Measurements from ENCODE around the gene ZC3HAV1. TPM values are rescaled to one million over a fixed set of nuclear protein-coding genes. Genes with fewer than 3 reads are reported as not detected.
A peak's percentile ranks its signal among the peaks of the same experiment; 100 is the strongest.
"Not testable (repeated sequence)": the region's sequence is repeated elsewhere in the genome, so short reads cannot be mapped to it uniquely, and the experiment has no call there.

The ZC3HAV1 gene
- total RNA-seq, 4 donors from 2014 or later: 11.7 to 40.6 (median 34.5) TPM

DNA sequence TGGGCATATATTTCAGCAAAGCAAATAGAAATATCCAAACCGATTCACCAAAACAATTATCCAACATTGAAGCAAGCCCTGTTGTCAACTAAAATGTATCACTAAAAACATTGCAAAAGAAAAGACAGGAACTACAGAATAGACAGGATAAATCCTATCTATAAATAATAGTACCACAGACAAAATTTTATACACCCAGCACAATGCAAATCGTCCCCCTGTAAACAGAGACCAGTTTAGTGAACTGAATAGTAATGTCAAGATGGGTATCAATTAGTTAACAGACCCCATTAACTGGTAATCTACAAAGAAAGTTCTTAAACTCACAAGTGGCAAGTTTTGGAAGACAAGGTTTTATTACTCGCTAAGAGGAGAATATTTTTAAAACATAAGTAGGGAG, 4.0 kb downstream of the ZC3HAV1 start:
- 47 to 55% methylated on average over 3 of the region's 3 CpGs for WGBS, 2 donors (ENCODE audit: low coverage in 1 of 2)
- intact Hi-C loops (cut with DNase I; ENCODE audit: low total_unique reads): no loop called here
- Histone ChIP-seq H3K4me3 (peak overlapping the region in 1 of 4 donors; percentile 90), H3K4me1 (peaks cover 6 to 54% (median 17%) of the 10 kb centered on the region in 4 donors), H3K27ac (peak overlapping the region; percentile 71 to 98 (median 96)), H3K9me3 (no peaks in the 10 kb centered on the region), H3K27me3 (no peaks in the 10 kb centered on the region), H3K36me3 (no peaks in the 10 kb centered on the region)
- in situ Hi-C loops (cut with MboI; ENCODE audit: low pct_ligation_motif_present in 1 of 4, low pct_unique_long_range_greater_than_20kb in 1 of 4, low sequenced_read_pairs in 3 of 4): no loop called here
- no peak for DNase-seq
- TF ChIP-seq POLR2A (IDR thresholded peaks at IDR 0.05): no peak
- TF ChIP-seq, protein P1, sequence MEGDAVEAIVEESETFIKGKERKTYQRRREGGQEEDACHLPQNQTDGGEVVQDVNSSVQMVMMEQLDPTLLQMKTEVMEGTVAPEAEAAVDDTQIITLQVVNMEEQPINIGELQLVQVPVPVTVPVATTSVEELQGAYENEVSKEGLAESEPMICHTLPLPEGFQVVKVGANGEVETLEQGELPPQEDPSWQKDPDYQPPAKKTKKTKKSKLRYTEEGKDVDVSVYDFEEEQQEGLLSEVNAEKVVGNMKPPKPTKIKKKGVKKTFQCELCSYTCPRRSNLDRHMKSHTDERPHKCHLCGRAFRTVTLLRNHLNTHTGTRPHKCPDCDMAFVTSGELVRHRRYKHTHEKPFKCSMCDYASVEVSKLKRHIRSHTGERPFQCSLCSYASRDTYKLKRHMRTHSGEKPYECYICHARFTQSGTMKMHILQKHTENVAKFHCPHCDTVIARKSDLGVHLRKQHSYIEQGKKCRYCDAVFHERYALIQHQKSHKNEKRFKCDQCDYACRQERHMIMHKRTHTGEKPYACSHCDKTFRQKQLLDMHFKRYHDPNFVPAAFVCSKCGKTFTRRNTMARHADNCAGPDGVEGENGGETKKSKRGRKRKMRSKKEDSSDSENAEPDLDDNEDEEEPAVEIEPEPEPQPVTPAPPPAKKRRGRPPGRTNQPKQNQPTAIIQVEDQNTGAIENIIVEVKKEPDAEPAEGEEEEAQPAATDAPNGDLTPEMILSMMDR (IDR thresholded peaks at IDR 0.05): no peak
- TF ChIP-seq POLR2AphosphoS5 (IDR thresholded peaks at IDR 0.05): no peak
- no peak for TF ChIP-seq EP300 (IDR thresholded peaks at IDR 0.05; ENCODE audit: low read depth)

DNA sequence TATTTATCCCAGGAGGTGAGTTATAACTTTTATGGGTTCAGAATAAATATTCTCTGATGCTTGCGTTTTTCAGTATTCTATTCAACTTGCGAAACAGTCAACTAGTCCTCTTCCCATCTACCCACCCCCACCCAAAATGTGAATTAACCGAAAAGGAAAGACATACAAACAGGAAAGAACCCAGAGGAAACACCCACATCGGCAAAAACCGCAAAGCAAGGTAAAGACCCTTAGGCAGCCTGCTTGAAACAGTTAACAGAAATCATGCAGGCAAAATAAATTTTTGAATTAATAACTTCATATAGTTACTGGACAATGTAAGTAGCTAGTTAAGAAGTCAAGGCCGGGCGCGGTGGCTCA, 5.4 kb downstream of the ZC3HAV1 start:
- no peak for DNase-seq
- intact Hi-C loops (cut with DNase I; ENCODE audit: low total_unique reads) (no loop called here), in situ Hi-C loops (cut with MboI; ENCODE audit: low pct_ligation_motif_present in 1 of 4, low pct_unique_long_range_greater_than_20kb in 1 of 4, low sequenced_read_pairs in 3 of 4) (no loop called here)
- TF ChIP-seq POLR2AphosphoS5 (IDR thresholded peaks at IDR 0.05): no peak
- no peaks in the 10 kb centered on the region for H3K9me3 ChIP-seq
- WGBS, 2 donors (ENCODE audit: low coverage in 1 of 2): 74 to 76% methylated on average over 7 to 8 of the region's 8 CpGs
- H3K4me1 ChIP-seq: peaks cover 6 to 52% (median 16%) of the 10 kb centered on the region in 4 donors
- H3K27ac ChIP-seq: peak overlapping the region; percentile 71 to 98 (median 96)
- H3K4me3 ChIP-seq: peak overlapping the region in 2 of 4 donors; percentile 10 to 90
- H3K36me3 ChIP-seq: no peaks in the 10 kb centered on the region
- no peaks in the 10 kb centered on the region for H3K27me3 ChIP-seq

DNA sequence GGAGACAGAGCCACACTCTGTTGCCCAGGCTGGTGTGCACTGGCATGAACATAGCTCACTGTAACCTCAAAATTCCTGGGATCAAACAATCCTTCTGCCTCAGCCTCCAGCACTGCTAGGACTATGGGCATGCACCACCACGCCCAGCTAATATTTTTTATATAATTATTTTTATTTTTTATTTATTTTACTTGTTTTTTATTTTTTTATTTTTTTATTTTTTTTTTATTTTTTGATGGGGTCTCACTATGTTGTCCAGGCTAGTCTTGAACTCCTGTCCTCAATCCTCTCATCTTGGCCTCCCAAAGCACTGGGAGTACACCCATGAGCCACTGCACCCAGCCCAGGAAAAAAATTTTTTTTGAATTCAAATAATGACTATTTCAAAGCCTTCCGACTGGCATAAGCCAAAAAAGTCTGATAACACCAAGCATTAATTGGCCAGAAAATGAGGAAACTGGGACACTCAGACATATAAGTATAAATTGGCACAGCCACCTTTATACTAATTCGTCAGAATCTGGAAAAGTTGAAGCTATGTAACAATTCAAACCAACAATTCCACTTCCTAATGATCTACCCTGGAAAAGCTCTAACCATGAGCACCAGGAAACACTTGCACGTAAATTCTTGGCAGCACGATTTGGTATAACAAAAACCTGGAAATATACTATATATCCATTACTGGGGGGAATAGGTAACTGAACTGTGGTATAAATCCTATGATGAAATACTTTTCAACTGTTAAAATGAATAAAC, 6.3 kb downstream of the ZC3HAV1 start:
- intact Hi-C loops (cut with DNase I; ENCODE audit: low total_unique reads): no loop called here
- Histone ChIP-seq H3K36me3 (no peaks in the 10 kb centered on the region), H3K4me1 (peaks cover 6 to 58% (median 16%) of the 10 kb centered on the region in 4 donors), H3K27ac (peak overlapping the region; percentile 71 to 98 (median 96)), H3K4me3 (peak overlapping the region in 1 of 4 donors; percentile 90), H3K27me3 (no peaks in the 10 kb centered on the region), H3K9me3 (no peaks in the 10 kb centered on the region)
- WGBS, 2 donors (ENCODE audit: low coverage in 1 of 2): 71 to 77% methylated on average over 5 of the region's 5 CpGs
- in situ Hi-C loops (cut with MboI; ENCODE audit: low pct_ligation_motif_present in 1 of 4, low pct_unique_long_range_greater_than_20kb in 1 of 4, low sequenced_read_pairs in 3 of 4): no loop called here
- TF ChIP-seq, protein P1 (IDR thresholded peaks at IDR 0.05): no peak
- TF ChIP-seq POLR2AphosphoS5 (IDR thresholded peaks at IDR 0.05) (no peak), POLR2A (IDR thresholded peaks at IDR 0.05) (no peak), EP300 (IDR thresholded peaks at IDR 0.05; ENCODE audit: low read depth) (no peak)
- no peak for DNase-seq

DNA sequence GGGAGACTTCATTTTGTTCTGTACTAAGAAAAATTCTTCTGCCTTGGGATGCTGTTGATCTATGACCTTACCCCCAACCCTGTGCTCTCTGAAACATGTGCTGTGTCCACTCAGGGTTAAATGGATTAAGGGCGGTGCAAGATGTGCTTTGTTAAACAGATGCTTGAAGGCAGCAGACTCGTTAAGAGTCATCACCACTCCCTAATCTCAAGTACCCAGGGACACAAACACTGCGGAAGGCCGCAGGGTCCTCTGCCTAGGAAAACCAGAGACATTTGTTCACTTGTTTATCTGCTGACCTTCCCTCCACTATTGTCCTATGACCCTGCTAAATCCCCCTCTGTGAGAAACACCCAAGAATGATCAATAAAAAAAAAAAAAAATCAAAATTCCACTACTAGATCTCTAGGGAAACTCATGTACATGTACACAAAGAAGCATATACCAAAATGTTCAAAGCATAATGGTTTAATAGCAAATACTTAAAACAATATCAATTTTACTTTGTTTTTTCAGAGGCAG, 7.8 kb downstream of the ZC3HAV1 start:
- not testable (repeated sequence) for DNase-seq

DNA sequence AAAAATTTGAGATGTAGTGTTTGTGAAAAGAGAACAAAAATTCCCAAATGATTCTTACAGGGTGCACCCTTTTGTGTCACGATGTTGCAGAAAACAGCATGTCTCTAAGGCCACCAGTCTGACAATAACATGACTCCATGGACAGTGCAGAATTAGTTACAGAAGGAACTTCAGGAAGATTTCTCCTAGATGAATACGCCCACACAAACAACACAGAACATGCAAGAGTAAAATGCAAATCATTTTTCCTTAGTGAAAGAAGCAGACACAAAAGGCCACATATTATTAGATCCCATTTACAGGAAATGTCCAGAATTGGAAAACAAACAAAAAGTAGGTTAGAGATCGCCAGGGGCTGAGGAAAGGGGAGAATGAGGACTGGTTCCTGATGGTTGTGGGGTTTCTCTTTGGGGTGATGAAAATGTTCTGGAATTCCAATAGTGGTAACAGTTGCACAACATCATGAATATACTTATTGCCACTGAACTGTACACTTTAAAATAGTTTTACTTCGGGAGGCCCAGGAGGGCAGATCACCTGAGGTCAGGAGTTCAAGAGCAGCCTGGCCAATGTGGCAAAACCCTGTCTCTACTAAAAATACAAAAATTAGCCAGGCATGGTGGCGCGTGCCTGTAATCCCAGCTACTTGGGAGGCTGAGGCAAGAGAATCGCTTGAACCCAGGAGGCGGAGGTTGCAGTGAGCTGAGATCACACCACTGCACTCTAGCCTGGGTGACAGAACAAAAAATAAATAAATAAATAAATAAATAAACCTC, 10.2 kb downstream of the ZC3HAV1 start:
- no peak for DNase-seq
- Histone ChIP-seq H3K4me1 (peaks cover 0 to 46% (median 6%) of the 10 kb centered on the region in 4 donors), H3K4me3 (no peak overlapping the region), H3K27ac (no peak overlapping the region), H3K27me3 (no peaks in the 10 kb centered on the region), H3K36me3 (no peaks in the 10 kb centered on the region), H3K9me3 (no peaks in the 10 kb centered on the region)
- TF ChIP-seq EP300 (IDR thresholded peaks at IDR 0.05; ENCODE audit: low read depth): no peak
- no peak for TF ChIP-seq POLR2A (IDR thresholded peaks at IDR 0.05)
- TF ChIP-seq, protein P1 (IDR thresholded peaks at IDR 0.05): no peak
- no peak for TF ChIP-seq POLR2AphosphoS5 (IDR thresholded peaks at IDR 0.05)
- in situ Hi-C loops (cut with MboI; ENCODE audit: low pct_ligation_motif_present in 1 of 4, low pct_unique_long_range_greater_than_20kb in 1 of 4, low sequenced_read_pairs in 3 of 4) (loop anchor here in 1 of 4 donors (25.0 kb wide), 1 partner anchor 212 kb away; no protein-coding TSS in a partner anchor), intact Hi-C loops (cut with DNase I; ENCODE audit: low total_unique reads) (no loop called here)
- 75 to 80% methylated on average over 5 to 8 of the region's 8 CpGs for WGBS, 2 donors (ENCODE audit: low coverage in 1 of 2)

More for the DNA sequence above, 7.8 kb downstream of the ZC3HAV1 start:
- WGBS, 2 donors (ENCODE audit: low coverage in 1 of 2): 48% methylated on average over 3 of the region's 4 CpGs; no CpG with 5 or more reads in 1 of the 2 donors
- H3K9me3 ChIP-seq; H3K4me3 ChIP-seq; H3K27me3 ChIP-seq; in situ Hi-C loops (cut with MboI; ENCODE audit: low pct_ligation_motif_present in 1 of 4, low pct_unique_long_range_greater_than_20kb in 1 of 4, low sequenced_read_pairs in 3 of 4); H3K36me3 ChIP-seq; intact Hi-C loops (cut with DNase I; ENCODE audit: low total_unique reads): not testable (repeated sequence)
- H3K4me1 ChIP-seq: peaks cover 4 to 44% (median 8%) of the 10 kb centered on the region in 4 donors
- H3K27ac ChIP-seq: peak overlapping the region in 3 of 4 donors; percentile 21 to 45 (median 28)
